ENCODE measurements around the gene SLIT3. TPM values are rescaled to one million over a fixed set of nuclear protein-coding genes. Genes with fewer than 3 reads are reported as not detected.

The SLIT3 gene
- 10 to 100 TPM; 33.0 to 48.5 TPM for total RNA-seq
- 1 to 10 TPM; 4.6 to 6.5 TPM for polyA plus RNA-seq
- long read RNA-seq, donor 1, partial matches to known transcripts = 13 of 13 reads
- long read RNA-seq, donor 1, other reads (novel, unspliced or antisense) = 0 of 13 reads
- long read RNA-seq, donor 2 = 0 reads
- long read RNA-seq, donor 3 = 0 reads
- long read RNA-seq, donor 4 = 0 reads
- long read RNA-seq, donor 5, full-length matches to known transcripts = 1 of 6 reads
- long read RNA-seq, donor 5, partial matches to known transcripts = 5 of 6 reads
- long read RNA-seq, donor 5, other reads (novel, unspliced or antisense) = 0 of 6 reads

DNA sequence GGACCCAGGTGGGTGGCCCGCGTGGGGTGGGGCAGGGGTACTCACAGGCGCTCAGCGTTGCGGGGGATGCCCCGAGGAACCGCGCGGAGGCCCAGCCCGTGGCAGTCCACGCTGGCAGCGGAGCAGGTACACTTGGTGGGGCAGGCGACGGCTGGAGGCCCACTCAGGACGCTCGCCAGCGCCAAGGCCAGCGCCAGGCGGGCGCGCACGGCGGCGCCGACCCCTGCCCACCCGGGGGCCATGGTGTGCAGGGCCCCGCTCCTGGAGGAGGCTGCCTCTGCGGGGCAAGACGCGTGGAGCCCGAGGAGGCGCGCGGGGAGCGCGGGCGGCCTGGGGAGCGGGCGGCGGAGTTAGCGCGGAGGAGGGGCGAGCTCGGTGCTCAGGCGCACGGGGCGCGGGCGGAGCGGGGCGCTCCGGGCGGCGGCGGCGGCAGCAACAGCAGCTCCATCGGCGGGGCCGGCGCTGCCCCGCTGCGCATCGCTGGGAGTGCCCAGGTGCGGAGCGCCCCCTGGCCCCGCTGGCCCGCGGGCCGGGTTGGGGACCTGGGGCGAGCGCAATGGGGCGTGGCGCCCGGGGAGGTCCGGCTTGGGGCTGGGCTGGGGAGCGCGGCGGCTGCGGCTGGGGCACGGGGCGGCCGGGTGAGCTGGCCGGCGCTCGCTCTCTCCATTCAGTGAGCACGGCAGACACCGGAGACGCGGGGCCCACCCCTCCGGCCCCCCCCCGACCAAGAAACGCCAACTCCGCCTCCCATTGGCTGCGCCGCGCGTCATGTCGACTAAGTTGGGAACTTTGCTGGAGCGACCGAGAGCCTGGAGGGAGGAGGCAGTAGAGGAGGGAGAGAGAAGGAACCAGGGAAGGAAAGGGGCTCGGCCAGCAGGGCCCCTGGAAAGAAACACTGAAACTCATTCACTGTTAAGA is at the start of gene SLIT3:
TSS of gene SLIT3 (minus strand) at position 672 of the 918 bp plus-strand sequence. CDS start at position 242, 430 bp downstream.
- Histone ChIP-seq H3K4me1 (ENCODE audit: control insufficient read depth in 5 of 5, insufficient read depth in 5 of 5, low read length in 5 of 5) (peaks cover 0 to 52% (median 12%) of the 10 kb centered on the region in 5 donors), H3K9me3 (ENCODE audit: control insufficient read depth in 4 of 4, insufficient read depth in 3 of 4, low read length in 3 of 4) (peaks cover 0 to 2% (median 0%) of the 10 kb centered on the region in 4 donors), H3K27me3 (ENCODE audit: control insufficient read depth in 3 of 3, insufficient read depth in 3 of 3, low read length in 2 of 3) (peaks cover 6 to 18% (median 14%) of the 10 kb centered on the region in 3 donors), H3K27ac (ENCODE audit: low read depth in 1 of 2, low read length in 1 of 2) (peak within 1 kb of the TSS in 1 of 2 donors; percentile 60), H3K36me3 (ENCODE audit: control insufficient read depth in 4 of 4, insufficient read depth in 4 of 4, low read length in 4 of 4) (no peaks in the 10 kb centered on the region), H3K9ac (ENCODE audit: insufficient read depth in 1 of 2, low read length in 2 of 2) (peak within 1 kb of the TSS in 1 of 2 donors; percentile 76), H3K4me3 (peak within 1 kb of the TSS; percentile 44)
- ATAC-seq (ENCODE audit: insufficient read depth, low FRiP score) = peak; percentile 30
- TF ChIP-seq, protein P1, sequence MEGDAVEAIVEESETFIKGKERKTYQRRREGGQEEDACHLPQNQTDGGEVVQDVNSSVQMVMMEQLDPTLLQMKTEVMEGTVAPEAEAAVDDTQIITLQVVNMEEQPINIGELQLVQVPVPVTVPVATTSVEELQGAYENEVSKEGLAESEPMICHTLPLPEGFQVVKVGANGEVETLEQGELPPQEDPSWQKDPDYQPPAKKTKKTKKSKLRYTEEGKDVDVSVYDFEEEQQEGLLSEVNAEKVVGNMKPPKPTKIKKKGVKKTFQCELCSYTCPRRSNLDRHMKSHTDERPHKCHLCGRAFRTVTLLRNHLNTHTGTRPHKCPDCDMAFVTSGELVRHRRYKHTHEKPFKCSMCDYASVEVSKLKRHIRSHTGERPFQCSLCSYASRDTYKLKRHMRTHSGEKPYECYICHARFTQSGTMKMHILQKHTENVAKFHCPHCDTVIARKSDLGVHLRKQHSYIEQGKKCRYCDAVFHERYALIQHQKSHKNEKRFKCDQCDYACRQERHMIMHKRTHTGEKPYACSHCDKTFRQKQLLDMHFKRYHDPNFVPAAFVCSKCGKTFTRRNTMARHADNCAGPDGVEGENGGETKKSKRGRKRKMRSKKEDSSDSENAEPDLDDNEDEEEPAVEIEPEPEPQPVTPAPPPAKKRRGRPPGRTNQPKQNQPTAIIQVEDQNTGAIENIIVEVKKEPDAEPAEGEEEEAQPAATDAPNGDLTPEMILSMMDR (IDR thresholded peaks at IDR 0.05; ENCODE audit: control extremely low read depth, extremely low read depth) = no peak
- whole genome bisulfite sequencing, 2 donors = 1 to 3% methylated on average over 68 to 101 of the region's 101 CpGs
- peak; percentile 93 to 95 (median 94) for DNase-seq

DNA sequence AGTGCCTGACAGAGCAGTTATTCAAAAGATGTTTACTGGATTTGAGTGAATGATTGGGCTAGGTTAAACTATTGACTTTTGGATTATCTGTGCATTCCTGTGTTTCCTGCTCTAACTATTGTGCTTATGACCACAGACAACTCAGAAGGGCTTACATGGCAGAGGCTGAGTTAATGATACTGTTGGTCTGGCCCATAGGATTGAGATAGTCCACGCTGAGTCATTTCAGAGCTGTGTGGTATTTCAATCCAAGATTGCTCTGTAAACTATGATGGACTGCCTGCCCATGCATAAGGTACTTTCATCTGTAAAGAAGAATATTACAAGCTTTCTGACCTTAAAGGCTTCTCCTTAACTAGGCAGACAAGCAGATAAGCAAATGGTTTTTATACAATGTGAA is 49.1 kb upstream of the SLIT3 start:
- Histone ChIP-seq H3K4me1 (ENCODE audit: control insufficient read depth in 5 of 5, insufficient read depth in 5 of 5, low read length in 5 of 5) (peaks cover 0 to 3% (median 0%) of the 10 kb centered on the region in 5 donors), H3K4me3 (no peak overlapping the region), H3K27me3 (ENCODE audit: control insufficient read depth in 3 of 3, insufficient read depth in 3 of 3, low read length in 2 of 3) (no peaks in the 10 kb centered on the region), H3K36me3 (ENCODE audit: control insufficient read depth in 4 of 4, insufficient read depth in 4 of 4, low read length in 4 of 4) (no peaks in the 10 kb centered on the region), H3K9ac (ENCODE audit: insufficient read depth in 1 of 2, low read length in 2 of 2) (no peak overlapping the region), H3K9me3 (ENCODE audit: control insufficient read depth in 4 of 4, insufficient read depth in 3 of 4, low read length in 3 of 4) (no peaks in the 10 kb centered on the region), H3K27ac (ENCODE audit: low read depth in 1 of 2, low read length in 1 of 2) (no peak overlapping the region)
- ATAC-seq (ENCODE audit: insufficient read depth, low FRiP score) (no peak), DNase-seq (no peak)
- 75 to 78% methylated on average over 1 of the region's 1 CpG for WGBS, 2 donors
- TF ChIP-seq, protein P1 (IDR thresholded peaks at IDR 0.05; ENCODE audit: control extremely low read depth, extremely low read depth) = no peak

DNA sequence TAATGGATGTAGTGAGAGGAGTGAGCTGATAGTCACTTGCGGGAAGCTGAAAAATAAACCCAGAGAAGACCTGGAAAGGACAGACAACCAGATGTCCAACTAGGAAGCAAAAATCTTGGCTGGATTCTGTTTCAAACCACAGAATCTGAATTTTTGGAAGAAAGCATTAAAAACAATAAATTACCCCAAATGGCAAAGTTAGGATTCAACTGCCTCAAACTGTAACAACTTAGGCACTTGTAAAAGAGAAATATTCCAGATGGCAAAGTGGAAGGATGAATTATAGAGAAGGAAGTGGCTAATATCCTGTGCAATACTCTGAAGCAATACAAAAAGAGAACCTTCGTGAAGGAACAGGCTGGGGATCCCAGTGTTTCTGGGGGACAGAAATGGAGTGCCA is 46.8 kb upstream of the SLIT3 start:
- DNase-seq (peak in 1 of 3 donors; percentile 11), ATAC-seq (ENCODE audit: insufficient read depth, low FRiP score) (no peak)
- no peak overlapping the region for H3K9ac ChIP-seq (ENCODE audit: insufficient read depth in 1 of 2, low read length in 2 of 2)
- H3K4me1 ChIP-seq (ENCODE audit: control insufficient read depth in 5 of 5, insufficient read depth in 5 of 5, low read length in 5 of 5) = peaks cover 0 to 3% (median 0%) of the 10 kb centered on the region in 5 donors
- H3K9me3 ChIP-seq (ENCODE audit: control insufficient read depth in 4 of 4, insufficient read depth in 3 of 4, low read length in 3 of 4) = no peaks in the 10 kb centered on the region
- no peaks in the 10 kb centered on the region for H3K36me3 ChIP-seq (ENCODE audit: control insufficient read depth in 4 of 4, insufficient read depth in 4 of 4, low read length in 4 of 4)
- H3K27me3 ChIP-seq (ENCODE audit: control insufficient read depth in 3 of 3, insufficient read depth in 3 of 3, low read length in 2 of 3) = no peaks in the 10 kb centered on the region
- TF ChIP-seq, protein P1 (IDR thresholded peaks at IDR 0.05; ENCODE audit: control extremely low read depth, extremely low read depth) = no peak
- H3K27ac ChIP-seq (ENCODE audit: low read depth in 1 of 2, low read length in 1 of 2) = no peak overlapping the region
- WGBS, 2 donors = 55 to 58% methylated on average over 2 of the region's 2 CpGs
- H3K4me3 ChIP-seq = no peak overlapping the region
